Jurkat, Clone E6-1 (cell line): ENCODE measurements around the gene OMD.
"Not testable (repeated sequence)": the region's sequence is repeated elsewhere in the genome, so short reads cannot be mapped to it uniquely, and the experiment has no call there.

ENCODE experiments used
- DNase-seq: peaks from one replicate; pipeline ENCODE4 v3.0.0-alpha.2; 2011; ENCODE audit warnings: low read depth, low spot score
- H3K4me3 ChIP-seq: 2 replicates; pipeline ENCODE4 v1.5.1; 2011; ENCODE audit warnings: mild to moderate bottlenecking, low read length, control low read depth, moderate library complexity

OMD gene

DNA sequence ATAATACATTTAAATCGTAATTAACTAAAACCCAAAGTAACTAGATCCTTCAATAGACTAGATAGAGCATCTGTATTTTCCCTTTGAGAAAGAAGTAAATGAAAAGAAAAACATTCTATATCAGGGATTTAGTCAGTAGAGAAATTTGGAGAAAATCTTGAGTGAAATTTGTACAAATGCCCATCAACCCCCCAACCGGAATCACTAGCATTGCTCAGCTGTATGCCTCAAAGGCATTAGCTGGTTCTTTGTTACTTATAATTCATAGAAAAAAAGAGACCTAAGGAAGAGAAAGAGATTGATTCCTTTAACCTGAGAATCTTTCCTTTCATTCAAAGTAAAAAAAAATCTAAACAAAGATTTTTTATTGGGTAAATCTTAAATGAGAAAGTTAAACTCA, 659 bp downstream of the OMD start:
- no peak for DNase-seq
- no peak overlapping the region for H3K4me3 ChIP-seq

- DNase-seq: no peak
- no peak overlapping the region for H3K4me3 ChIP-seq
Measured at GRCh38 chr9:92422611-92423338, 1.5 kb downstream of the OMD start.

GRCh38 chr9:92414566-92414965, 9.7 kb downstream of the OMD start:
- no peak for DNase-seq
- H3K4me3 ChIP-seq: no peak overlapping the region

DNA sequence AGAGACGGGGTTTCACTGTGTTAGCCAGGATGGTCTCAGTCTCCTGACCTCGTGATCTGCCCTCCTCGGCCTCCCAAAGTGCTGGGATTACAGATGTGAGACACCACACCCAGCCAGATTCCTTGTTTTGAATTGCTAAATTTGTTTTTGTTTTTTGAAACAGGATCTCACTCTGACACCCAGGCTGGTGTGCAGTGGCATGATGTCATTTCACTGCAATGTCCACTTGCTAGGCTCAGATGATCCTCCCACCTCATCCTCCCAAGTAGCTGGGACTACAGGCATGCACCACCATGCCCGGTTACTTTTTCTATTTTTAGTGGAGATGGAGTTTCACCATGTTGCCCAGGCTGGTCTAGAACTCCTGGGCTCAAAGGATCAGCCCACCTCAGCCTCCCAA, 13.1 kb downstream of the OMD start:
- H3K4me3 ChIP-seq, DNase-seq: not testable (repeated sequence)

GRCh38 chr9:92408747-92409478, 15.4 kb downstream of the OMD start:
- no peak overlapping the region for H3K4me3 ChIP-seq
- DNase-seq: no peak

GRCh38 chr9:92407818-92408217, 16.5 kb downstream of the OMD start:
- no peak overlapping the region for H3K4me3 ChIP-seq
- no peak for DNase-seq

DNA sequence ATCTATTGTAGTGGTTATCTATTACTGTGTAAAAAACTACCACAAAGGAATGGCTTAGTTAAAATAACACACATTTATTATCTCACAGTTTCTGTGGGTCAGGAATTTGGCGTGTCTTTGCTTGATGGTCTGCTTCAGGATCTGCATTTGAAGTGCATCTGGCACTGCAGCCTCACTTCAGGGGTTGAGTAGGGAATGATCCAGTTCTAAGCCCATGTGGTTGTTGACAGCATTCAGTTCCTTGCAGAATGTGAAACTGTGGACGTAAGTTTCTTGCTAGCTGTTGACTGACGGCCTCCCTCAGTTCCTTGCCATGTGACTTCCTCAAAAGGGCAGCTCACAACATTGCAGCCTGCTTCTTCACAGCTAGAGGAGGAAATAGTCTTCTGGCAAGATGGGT, 17.8 kb downstream of the OMD start:
- peak overlapping the region; percentile 53 for H3K4me3 ChIP-seq
- peak; percentile 84 for DNase-seq

DNA sequence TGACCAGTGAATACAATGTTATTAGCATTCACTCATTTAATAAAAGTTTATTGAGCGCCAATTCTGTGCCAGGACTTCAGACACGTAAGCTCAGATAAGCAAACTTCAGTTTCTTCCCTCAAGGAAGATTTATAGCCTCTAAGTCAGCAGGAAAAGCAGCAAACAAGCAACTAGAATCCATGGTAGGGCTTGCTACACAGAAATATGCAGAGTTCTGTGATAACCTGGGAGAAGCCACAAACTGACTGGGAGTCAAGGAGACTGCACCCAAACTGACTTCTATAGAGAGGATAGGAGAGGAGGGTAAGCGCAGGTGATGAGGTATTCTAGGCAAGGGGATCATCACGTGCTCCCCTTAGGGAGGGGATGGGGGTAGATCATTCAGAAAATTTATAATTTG, 18.5 kb downstream of the OMD start:
- peak overlapping the region; percentile 53 for H3K4me3 ChIP-seq

DNA sequence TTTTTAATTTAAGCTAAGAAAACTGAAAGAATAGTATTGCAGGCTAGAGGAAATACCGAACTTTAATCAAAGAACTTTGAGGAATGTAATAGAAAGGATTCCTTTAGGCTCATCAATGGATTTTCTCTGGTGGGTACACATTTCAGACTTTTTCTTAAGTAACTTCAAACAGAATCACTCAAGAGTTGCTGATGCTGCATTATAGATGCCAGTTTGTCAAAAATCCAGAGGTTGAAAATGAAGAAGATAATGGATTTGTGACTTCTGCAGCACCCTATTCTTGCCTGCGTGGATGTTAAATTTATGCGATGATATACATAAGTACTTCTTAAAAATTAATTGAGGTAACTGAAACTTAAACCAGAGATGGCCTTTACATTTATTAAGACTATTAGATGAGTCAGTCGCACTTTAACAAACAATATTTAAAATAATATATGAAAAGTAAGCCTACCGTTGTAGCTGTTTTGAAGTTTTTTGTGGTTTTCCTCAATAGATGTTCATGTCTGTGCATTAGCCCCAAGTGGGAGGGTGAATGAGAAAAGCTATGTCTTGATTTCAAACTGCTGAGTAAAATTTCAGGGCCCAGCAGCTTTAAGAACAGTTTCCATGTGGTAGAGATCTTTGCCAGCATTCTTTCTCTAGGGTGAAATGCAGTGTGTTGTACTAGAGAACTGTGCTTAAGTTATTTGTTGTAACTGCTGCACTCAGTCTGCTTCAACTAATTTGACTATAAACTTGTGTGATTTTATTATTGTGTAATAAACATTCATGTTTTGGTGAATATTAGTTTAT, 20.0 kb downstream of the OMD start, which contains the start of gene OGN:
OGN (minus strand) TSS at position 537 of the 795 bp plus-strand sequence. CDS start 1,171 bp downstream, outside the sequence.
- peak within 1 kb of the TSS; percentile 43 for H3K4me3 ChIP-seq
- DNase-seq: peak; percentile 90

More for the DNA sequence above, 18.5 kb downstream of the OMD start:
- DNase-seq: no peak

DNA sequence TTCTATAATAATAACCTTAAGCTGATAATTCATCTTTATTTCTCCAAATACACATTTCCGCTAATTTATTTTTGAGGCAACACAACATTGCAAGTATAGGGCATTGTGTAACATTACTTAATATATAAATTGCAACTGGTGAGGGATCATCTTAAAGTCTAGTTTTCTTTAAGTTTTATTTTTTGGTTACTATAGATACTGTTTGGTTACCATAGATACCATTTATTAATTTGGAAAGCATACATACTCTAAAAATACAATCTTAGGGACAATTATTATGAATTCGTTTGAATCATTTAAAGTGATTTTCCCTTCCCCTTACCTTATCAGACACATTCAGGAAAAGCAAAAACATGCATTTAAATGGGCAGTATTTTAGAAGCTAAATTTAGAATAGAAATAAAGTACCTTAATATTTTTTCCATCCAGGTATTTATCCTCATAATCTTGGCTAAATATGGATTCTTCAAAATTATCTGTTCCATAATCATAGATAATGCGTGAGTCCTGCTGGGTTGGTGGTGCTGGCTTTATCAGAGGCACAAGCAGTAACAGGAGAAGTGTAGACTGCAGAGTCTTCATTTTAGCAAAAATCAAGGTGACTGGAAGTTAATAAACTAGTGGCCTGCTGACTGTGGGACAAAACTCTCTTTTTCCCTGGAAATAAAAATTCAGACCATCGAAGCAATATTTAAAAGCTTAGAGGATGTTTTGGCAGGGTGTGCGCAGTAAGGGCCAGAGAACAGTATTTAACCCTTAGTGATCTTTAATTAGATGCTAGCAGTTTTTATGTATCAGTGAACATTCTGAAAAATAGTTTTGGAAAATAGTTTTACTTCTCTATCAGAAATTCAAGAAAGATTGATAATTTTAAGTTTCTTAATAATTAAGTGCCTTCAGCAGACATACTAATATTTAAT, 21.2 kb downstream of the OMD start:
- no peak for DNase-seq
- peak overlapping the region; percentile 43 for H3K4me3 ChIP-seq

GRCh38 chr9:92402360-92402759, 21.9 kb downstream of the OMD start:
- H3K4me3 ChIP-seq: peak overlapping the region; percentile 43
- peak; percentile 93 for DNase-seq

DNA sequence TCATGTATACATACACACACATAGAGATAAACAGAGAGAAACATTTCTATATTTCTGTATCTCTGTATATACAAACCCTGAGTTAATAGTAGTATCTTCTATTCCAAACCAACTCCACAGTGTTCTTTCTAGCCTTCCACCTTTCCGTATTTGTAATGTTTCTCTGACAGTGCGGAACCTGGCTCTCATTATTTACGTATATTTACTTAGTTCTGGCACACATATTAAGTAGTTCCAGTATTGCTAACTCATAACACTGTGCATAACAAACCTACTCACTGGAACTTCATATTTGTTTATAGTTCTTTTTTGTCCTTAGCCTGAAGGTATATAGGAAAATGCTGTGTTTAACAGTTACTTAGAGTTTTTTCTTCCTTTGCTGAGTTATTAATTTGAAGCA, 26.4 kb downstream of the OMD start:
- DNase-seq: no peak
- no peak overlapping the region for H3K4me3 ChIP-seq

GRCh38 chr9:92395617-92396016, 28.7 kb downstream of the OMD start:
- H3K4me3 ChIP-seq: no peak overlapping the region
- no peak for DNase-seq

DNA sequence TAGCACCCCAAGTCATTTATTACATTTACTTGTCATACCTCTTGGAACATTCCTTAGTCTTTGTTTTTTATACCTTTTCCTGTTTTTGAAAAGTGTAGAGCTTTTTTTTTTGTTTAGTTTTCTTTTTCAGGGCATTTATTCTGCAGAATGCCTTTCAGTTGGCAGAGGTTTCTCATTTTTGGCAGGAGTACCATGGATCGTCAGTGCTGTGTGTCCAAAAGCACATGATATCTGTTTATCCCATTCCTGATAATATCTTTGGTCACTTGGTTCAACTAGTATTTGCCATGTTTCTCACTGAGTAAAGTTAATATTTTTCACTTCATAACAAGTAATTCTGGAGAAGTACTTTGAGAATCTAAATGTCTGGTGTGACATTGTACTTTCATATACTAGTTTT, 30.6 kb downstream of the OMD start:
- no peak for DNase-seq
- H3K4me3 ChIP-seq: no peak overlapping the region

DNA sequence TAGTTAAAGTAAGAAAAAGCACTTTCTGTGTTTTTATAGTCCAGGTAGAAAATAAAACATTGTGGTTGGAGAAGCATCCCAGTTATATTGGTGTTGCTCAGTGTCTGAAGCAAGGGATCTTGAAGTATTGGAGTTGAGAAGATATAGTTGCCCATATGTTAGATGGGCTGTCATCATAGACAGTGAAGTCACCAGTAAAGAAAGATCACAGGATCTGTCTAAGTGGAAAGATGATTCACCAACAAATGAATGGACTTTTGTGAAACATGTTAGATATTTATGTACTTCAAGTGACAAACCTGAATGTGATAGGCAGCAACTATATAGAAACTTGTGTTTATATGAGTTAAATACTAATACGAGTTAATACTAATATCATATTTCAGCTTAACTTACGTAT, 31.6 kb downstream of the OMD start:
- no peak overlapping the region for H3K4me3 ChIP-seq
- no peak for DNase-seq

DNA sequence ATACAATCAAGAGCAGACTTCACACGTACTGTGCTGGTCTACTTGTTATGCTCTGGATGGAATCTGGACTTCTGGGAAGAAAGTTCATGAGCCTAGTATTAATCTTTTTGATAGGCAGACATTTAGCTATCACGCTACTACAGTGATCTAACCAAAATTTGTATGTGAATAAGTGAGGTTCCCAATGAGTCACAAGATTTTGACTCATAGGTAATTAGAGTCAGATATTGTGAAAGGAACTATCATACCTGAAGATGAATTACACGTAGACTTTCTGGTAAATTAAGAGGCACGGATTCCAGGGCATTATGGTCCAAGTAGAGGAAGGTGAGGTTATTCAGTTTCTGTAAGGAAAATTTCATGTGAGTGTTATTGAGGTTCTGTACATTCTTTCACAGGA, 38.3 kb downstream of the OMD start:
- no peak overlapping the region for H3K4me3 ChIP-seq
- DNase-seq: no peak

DNA sequence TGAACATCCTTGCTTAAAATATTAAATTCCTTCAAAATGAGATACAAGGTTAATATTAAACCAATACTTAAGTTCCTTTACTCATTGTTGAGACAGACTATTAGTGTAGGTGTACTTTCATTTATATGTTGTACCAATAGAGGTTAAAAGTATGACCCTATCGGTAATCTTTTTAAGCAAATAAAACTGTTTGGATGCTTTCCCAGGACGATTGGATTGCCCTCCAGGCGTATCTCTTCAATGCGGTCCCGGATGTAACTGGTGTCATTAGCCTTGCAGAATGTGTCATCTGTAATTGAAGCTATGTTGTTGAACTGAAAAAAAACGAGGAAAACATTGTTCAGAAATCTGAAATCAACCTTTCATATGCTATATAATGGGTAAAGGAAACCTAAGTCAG, 38.8 kb downstream of the OMD start:
- no peak overlapping the region for H3K4me3 ChIP-seq
- DNase-seq: no peak

DNA sequence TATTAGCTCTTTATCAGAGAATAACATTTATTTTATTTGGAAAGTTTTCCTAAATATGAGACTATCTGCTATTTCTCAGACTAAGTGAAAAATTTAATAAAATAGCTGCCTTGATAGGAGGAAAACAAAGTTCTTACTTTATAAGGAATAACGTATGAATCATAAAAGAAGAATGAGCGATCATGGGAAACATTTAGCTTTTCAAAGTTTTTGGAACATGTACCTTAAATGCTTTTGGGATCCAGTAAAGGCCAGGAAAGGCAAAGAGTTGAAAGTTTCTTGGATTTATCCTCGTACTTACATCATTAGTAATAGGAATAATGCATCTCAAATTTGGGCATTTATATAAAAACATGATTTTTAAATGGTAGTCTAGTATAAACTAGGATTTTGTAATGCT, 39.3 kb downstream of the OMD start:
- no peak for DNase-seq
- no peak overlapping the region for H3K4me3 ChIP-seq

DNA sequence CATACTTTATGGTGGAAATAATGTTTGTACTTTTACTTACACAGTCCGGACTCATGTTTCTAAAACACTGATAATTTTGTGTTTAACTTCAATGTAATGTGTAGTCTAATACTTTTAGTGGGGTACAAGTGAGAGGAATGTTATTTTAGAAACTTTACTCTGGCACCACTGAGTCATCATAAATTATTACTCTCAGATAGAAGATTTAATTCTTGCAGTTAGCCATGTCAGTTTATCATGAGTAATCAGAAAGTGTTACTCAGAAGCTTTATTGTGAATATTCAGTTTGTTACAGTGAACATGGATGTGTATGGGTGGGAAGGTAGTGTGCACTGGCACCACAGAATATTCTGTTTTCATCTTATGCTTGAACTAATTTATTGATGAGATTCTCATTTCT, 39.9 kb downstream of the OMD start:
- DNase-seq: no peak
- H3K4me3 ChIP-seq: no peak overlapping the region
